Neural cell (in vitro differentiated cells): ENCODE results near the gene UMOD.

ENCODE experiments used
- EZH2 ChIP-seq: fragments of 200-600, 300-800 bp; shearing (Covaris generic), sonication (generic); IDR thresholded peaks from 2 replicates; pipeline ENCODE4 v1.6.1; 2014; ENCODE audit warnings: antibody characterized with exemption, low read length, borderline replicate concordance, mild to moderate bottlenecking; ENCODE audit not compliant: insufficient read depth, poor library complexity, severe bottlenecking
- POLR2AphosphoS5 ChIP-seq: IDR thresholded peaks from 2 replicates; pipeline ENCODE4 v1.6.1; 2012
- REST ChIP-seq: IDR thresholded peaks from 2 replicates; pipeline ENCODE4 v1.6.1; 2012; ENCODE audit warnings: borderline replicate concordance
- SMC3 ChIP-seq: fragments of 450-650 bp; conservative IDR thresholded peaks from 2 replicates; pipeline ENCODE4 v1.6.1; 2014; ENCODE audit warnings: antibody characterized with exemption, mild to moderate bottlenecking, moderate library complexity; ENCODE audit not compliant: poor library complexity
- TF ChIP-seq, protein P1 (sequence below): fragments of 450-650 bp; IDR thresholded peaks from 2 replicates; pipeline ENCODE4 v1.5.1; 2014; ENCODE audit warnings: antibody characterized with exemption, mild to moderate bottlenecking, moderate library complexity; ENCODE audit not compliant: poor library complexity, severe bottlenecking

- TF ChIP-seq, protein P1, sequence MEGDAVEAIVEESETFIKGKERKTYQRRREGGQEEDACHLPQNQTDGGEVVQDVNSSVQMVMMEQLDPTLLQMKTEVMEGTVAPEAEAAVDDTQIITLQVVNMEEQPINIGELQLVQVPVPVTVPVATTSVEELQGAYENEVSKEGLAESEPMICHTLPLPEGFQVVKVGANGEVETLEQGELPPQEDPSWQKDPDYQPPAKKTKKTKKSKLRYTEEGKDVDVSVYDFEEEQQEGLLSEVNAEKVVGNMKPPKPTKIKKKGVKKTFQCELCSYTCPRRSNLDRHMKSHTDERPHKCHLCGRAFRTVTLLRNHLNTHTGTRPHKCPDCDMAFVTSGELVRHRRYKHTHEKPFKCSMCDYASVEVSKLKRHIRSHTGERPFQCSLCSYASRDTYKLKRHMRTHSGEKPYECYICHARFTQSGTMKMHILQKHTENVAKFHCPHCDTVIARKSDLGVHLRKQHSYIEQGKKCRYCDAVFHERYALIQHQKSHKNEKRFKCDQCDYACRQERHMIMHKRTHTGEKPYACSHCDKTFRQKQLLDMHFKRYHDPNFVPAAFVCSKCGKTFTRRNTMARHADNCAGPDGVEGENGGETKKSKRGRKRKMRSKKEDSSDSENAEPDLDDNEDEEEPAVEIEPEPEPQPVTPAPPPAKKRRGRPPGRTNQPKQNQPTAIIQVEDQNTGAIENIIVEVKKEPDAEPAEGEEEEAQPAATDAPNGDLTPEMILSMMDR: no peak
- no peak for TF ChIP-seq REST
- no peak for TF ChIP-seq POLR2AphosphoS5
- no peak for TF ChIP-seq SMC3
- TF ChIP-seq EZH2: no peak
These were observed 46.7 kb upstream of the UMOD start for GRCh38 chr16:20399185-20399584.
